ENCODE measurements around the gene C4orf50. TPM values are rescaled to one million over a fixed set of nuclear protein-coding genes. Genes with fewer than 3 reads are reported as not detected.

C4orf50 gene
- total RNA-seq, 1 donor from 2014 or later: 0.09 TPM

DNA sequence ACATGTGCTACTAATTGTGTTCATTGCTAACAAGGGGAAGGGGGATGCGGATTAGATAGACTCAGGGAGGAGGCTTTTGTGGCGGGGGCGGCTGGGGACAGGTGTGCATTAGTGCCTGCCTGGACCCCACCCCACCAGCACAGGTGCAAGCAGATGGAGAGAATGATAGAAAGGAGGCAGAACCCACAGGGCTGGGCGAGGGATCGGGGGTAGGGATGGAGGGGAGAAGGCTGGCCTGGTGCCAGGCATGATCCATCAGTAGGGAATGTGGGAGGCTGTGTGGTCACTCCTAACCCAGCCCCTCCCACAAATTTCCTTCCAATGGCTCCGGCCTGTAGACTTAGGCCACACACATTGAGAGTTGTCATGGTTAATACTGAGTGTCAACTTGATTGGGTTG, 94.9 kb downstream of the C4orf50 start:
- DNase-seq (no peak), ATAC-seq (no peak)
- Histone ChIP-seq H3K27ac (no peak overlapping the region), H3K27me3 (ENCODE audit: low read depth) (peaks cover 4% of the 10 kb centered on the region), H3K4me1 (no peaks in the 10 kb centered on the region), H3K9me3 (no peaks in the 10 kb centered on the region), H3K36me3 (no peaks in the 10 kb centered on the region), H3K4me3 (no peak overlapping the region)
- intact Hi-C loops (cut with DNase I): no loop called here
- TF ChIP-seq, protein P1, sequence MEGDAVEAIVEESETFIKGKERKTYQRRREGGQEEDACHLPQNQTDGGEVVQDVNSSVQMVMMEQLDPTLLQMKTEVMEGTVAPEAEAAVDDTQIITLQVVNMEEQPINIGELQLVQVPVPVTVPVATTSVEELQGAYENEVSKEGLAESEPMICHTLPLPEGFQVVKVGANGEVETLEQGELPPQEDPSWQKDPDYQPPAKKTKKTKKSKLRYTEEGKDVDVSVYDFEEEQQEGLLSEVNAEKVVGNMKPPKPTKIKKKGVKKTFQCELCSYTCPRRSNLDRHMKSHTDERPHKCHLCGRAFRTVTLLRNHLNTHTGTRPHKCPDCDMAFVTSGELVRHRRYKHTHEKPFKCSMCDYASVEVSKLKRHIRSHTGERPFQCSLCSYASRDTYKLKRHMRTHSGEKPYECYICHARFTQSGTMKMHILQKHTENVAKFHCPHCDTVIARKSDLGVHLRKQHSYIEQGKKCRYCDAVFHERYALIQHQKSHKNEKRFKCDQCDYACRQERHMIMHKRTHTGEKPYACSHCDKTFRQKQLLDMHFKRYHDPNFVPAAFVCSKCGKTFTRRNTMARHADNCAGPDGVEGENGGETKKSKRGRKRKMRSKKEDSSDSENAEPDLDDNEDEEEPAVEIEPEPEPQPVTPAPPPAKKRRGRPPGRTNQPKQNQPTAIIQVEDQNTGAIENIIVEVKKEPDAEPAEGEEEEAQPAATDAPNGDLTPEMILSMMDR (IDR thresholded peaks at IDR 0.05): no peak

DNA sequence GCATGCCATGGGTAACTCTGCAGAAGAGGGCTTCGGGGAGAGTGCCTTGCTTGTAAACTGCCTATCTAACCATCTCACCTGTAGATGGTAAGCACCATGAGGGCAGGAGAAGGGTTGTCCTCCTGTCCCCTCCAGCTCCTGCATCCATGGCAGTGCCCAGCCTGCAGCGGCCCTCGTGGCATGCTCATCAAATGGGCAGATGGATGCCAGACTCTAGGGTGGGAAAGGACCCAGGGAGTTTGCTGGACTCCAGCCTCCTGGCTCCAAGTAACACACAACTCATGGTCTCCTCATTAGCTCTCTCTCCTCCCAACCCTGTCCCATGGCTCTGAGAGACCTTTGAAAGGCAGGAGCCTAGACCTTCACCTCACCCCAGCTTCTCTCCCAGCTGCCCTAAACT, 95.7 kb downstream of the C4orf50 start:
- no peak for ATAC-seq
- DNase-seq: no peak
- no peaks in the 10 kb centered on the region for H3K9me3 ChIP-seq
- no peak overlapping the region for H3K4me3 ChIP-seq
- H3K36me3 ChIP-seq: no peaks in the 10 kb centered on the region
- TF ChIP-seq, protein P1 (IDR thresholded peaks at IDR 0.05): no peak
- intact Hi-C loops (cut with DNase I): no loop called here
- H3K4me1 ChIP-seq: no peaks in the 10 kb centered on the region
- H3K27ac ChIP-seq: no peak overlapping the region
- H3K27me3 ChIP-seq (ENCODE audit: low read depth): peaks cover 4% of the 10 kb centered on the region

DNA sequence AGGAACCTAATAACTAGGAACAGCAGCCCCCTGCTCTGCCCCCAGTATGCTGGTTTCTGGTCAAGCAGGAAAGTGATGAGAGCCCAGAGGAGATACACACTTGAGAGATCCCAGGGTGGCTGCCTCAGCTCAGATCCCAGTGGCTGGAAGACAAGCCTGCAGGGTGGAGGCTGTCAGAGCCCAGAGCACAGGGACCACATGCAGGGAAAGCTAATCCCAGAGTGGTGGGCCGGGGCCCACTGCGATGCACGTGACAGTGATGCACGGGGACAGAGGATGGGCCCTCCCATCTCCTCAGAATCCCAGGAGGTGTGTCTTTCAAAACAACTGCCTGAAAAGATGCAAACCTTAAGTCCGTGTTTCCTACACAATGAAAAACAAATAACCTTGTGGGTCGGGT, 96.2 kb downstream of the C4orf50 start:
- Histone ChIP-seq H3K27me3 (ENCODE audit: low read depth) (peaks cover 4% of the 10 kb centered on the region), H3K4me1 (no peaks in the 10 kb centered on the region), H3K9me3 (no peaks in the 10 kb centered on the region), H3K36me3 (no peaks in the 10 kb centered on the region), H3K27ac (no peak overlapping the region), H3K4me3 (no peak overlapping the region)
- ATAC-seq (no peak), DNase-seq (no peak)
- intact Hi-C loops (cut with DNase I): no loop called here
- TF ChIP-seq, protein P1 (IDR thresholded peaks at IDR 0.05): no peak

DNA sequence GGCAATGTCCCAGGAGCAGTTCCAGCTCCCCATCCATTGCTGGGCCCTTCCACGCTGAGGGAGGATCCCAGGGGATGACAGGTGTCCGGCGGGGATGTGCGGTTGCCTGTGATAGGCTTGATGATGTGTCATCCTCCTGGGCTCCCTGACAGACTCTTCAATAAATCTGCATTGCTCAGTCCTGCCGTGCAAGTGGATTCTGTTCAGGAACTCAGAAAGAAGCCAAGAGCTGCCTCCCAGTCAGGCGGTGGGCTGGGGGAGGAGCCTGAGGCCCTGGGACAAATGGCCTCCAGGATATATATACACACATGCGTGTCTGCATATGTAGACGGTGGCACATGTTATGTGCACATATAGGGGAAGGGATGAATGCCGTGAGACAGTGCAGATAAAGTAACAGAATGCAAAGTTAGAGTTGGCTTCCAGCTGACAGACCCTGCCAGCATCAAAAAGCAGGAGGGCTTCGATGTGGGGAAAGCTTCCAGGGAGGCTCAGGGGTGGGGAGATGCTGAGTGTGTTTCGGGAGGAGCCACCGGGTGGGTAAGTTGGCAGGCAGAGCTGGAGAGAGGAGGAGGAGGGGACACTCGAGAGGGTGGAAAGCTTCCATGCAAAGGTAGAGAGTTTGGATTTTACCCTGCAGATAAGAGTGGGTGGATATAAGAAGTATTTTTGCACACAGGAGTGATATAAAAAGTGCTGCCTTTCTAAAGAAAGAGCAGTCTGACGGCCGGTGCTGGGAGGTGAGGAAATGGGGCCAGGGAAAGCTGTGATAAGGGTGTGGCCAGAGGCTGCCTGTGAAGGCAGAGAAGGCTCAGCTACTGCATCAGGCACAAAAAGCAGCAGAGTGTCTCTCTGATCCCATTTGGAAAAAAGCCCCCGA, 96.9 kb downstream of the C4orf50 start:
- ATAC-seq: no peak
- DNase-seq: no peak
- no peak overlapping the region for H3K27ac ChIP-seq
- no peaks in the 10 kb centered on the region for H3K4me1 ChIP-seq
- H3K9me3 ChIP-seq: no peaks in the 10 kb centered on the region
- intact Hi-C loops (cut with DNase I): no loop called here
- no peaks in the 10 kb centered on the region for H3K36me3 ChIP-seq
- TF ChIP-seq, protein P1 (IDR thresholded peaks at IDR 0.05): no peak
- H3K27me3 ChIP-seq (ENCODE audit: low read depth): peaks cover 4% of the 10 kb centered on the region
- H3K4me3 ChIP-seq: no peak overlapping the region

DNA sequence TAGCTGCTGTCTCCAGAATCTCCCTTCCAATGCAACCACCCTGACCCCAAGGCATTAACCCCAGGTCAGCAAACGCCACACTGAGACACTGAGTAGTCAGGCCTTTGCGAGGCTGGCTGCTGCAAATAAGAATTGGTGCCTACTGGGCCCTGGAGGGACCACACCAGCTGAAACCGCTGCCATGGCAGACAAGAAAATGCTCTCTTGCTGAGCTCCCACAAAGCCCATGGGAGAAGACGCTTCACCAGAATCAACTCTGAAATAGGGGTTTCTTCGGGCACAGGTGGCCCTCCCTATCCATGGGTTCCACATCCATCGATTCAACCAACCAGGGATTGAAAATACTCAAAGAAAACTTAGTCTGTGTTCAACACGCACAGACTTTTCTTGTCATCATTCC, 98.7 kb downstream of the C4orf50 start:
- no peak for DNase-seq
- no peak overlapping the region for H3K27ac ChIP-seq
- no peaks in the 10 kb centered on the region for H3K4me1 ChIP-seq
- H3K9me3 ChIP-seq: no peaks in the 10 kb centered on the region
- H3K27me3 ChIP-seq (ENCODE audit: low read depth): peaks cover 4% of the 10 kb centered on the region
- TF ChIP-seq, protein P1 (IDR thresholded peaks at IDR 0.05): no peak
- intact Hi-C loops (cut with DNase I): no loop called here
- ATAC-seq: no peak
- H3K4me3 ChIP-seq: no peak overlapping the region
- H3K36me3 ChIP-seq: no peaks in the 10 kb centered on the region
